Measurements from ENCODE around the gene NOL7. TPM values are rescaled to one million over a fixed set of nuclear protein-coding genes. Genes with fewer than 3 reads are reported as not detected.

NOL7 gene
- total and polyA plus RNA-seq, 2 of the 13 experiments (the other 11 are each of a cell fraction or from before 2014, with no cell fraction given): 37.8 to 186 TPM

DNA sequence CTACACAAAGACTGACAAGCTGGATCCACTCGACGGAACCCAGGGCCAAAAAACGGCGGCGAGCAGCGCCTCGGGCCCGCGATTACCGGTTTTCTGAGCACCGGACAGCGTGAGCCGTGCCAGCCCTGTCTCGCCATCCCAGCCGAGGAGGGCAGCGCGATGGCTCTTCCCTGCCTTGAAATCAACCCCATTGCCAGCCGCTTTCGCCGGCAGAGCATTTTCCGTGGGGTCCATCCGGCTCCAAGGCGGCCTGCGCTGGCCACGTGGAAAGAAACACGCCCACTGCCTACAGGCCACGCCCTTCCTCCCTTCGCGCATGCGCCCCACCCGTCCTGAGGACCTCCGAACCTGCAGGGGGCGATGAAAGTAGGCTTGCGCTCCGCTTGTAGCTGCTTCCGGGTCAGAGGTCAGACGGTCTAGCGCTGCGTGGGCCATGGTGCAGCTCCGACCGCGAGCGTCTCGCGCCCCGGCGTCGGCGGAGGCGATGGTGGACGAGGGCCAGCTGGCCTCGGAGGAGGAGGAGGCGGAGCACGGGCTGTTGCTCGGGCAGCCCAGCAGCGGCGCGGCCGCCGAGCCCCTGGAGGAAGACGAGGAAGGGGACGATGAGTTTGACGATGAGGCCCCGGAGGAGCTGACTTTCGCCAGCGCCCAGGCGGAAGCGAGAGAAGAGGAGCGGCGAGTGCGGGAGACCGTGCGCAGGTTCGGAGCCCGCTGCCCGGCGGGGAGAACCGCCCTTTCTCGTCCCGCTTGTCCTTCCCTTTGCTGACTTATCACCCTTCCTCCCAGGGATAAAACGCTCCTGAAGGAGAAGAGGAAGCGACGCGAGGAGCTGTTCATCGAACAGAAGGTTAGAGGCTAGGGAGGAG, at the start of gene NOL7 (continued):
- TF ChIP-seq, protein P1, sequence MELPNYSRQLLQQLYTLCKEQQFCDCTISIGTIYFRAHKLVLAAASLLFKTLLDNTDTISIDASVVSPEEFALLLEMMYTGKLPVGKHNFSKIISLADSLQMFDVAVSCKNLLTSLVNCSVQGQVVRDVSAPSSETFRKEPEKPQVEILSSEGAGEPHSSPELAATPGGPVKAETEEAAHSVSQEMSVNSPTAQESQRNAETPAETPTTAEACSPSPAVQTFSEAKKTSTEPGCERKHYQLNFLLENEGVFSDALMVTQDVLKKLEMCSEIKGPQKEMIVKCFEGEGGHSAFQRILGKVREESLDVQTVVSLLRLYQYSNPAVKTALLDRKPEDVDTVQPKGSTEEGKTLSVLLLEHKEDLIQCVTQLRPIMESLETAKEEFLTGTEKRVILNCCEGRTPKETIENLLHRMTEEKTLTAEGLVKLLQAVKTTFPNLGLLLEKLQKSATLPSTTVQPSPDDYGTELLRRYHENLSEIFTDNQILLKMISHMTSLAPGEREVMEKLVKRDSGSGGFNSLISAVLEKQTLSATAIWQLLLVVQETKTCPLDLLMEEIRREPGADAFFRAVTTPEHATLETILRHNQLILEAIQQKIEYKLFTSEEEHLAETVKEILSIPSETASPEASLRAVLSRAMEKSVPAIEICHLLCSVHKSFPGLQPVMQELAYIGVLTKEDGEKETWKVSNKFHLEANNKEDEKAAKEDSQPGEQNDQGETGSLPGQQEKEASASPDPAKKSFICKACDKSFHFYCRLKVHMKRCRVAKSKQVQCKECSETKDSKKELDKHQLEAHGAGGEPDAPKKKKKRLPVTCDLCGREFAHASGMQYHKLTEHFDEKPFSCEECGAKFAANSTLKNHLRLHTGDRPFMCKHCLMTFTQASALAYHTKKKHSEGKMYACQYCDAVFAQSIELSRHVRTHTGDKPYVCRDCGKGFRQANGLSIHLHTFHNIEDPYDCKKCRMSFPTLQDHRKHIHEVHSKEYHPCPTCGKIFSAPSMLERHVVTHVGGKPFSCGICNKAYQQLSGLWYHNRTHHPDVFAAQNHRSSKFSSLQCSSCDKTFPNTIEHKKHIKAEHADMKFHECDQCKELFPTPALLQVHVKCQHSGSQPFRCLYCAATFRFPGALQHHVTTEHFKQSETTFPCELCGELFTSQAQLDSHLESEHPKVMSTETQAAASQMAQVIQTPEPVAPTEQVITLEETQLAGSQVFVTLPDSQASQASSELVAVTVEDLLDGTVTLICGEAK (IDR thresholded peaks at IDR 0.05): peak; percentile 37; the same call in 1 of the 2 replicates
- TF ChIP-seq, protein P1 (CRISPR knock-in tag; IDR thresholded peaks at IDR 0.05): peak; percentile 93
- TF ChIP-seq TRIM24 (CRISPR knock-in tag; IDR thresholded peaks at IDR 0.05) (no peak), ISX (CRISPR knock-in tag; conservative IDR thresholded peaks at IDR 0.05) (no peak; the same call in 1 of the 2 replicates), PHB2 (IDR thresholded peaks at IDR 0.05; ENCODE audit: partially characterized antibody) (no peak), ZNF839 (CRISPR knock-in tag; IDR thresholded peaks at IDR 0.05; ENCODE audit: borderline replicate concordance) (peak; percentile 99), ZNF230 (CRISPR knock-in tag; IDR thresholded peaks at IDR 0.05) (peak; percentile 99), ARNT2 (CRISPR knock-in tag; IDR thresholded peaks at IDR 0.05; ENCODE audit: low read depth) (peak; percentile 96), SIN3A (IDR thresholded peaks at IDR 0.05; ENCODE audit: borderline replicate concordance, low read depth, low read length) (peak; percentile 98), MLLT10 (CRISPR knock-in tag; IDR thresholded peaks at IDR 0.05) (no peak), GPN1 (CRISPR knock-in tag; IDR thresholded peaks at IDR 0.05; ENCODE audit: borderline replicate concordance) (no peak; the same call in none of the 2 replicates), GLI4 (CRISPR knock-in tag; IDR thresholded peaks at IDR 0.05; ENCODE audit: borderline replicate concordance) (peak; percentile 94; the same call in 1 of the 2 replicates)
- TF ChIP-seq, protein P2, sequence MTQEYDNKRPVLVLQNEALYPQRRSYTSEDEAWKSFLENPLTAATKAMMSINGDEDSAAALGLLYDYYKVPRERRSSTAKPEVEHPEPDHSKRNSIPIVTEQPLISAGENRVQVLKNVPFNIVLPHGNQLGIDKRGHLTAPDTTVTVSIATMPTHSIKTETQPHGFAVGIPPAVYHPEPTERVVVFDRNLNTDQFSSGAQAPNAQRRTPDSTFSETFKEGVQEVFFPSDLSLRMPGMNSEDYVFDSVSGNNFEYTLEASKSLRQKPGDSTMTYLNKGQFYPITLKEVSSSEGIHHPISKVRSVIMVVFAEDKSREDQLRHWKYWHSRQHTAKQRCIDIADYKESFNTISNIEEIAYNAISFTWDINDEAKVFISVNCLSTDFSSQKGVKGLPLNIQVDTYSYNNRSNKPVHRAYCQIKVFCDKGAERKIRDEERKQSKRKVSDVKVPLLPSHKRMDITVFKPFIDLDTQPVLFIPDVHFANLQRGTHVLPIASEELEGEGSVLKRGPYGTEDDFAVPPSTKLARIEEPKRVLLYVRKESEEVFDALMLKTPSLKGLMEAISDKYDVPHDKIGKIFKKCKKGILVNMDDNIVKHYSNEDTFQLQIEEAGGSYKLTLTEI (CRISPR knock-in tag; conservative IDR thresholded peaks at IDR 0.05): no peak
- TF ChIP-seq, protein P3, sequence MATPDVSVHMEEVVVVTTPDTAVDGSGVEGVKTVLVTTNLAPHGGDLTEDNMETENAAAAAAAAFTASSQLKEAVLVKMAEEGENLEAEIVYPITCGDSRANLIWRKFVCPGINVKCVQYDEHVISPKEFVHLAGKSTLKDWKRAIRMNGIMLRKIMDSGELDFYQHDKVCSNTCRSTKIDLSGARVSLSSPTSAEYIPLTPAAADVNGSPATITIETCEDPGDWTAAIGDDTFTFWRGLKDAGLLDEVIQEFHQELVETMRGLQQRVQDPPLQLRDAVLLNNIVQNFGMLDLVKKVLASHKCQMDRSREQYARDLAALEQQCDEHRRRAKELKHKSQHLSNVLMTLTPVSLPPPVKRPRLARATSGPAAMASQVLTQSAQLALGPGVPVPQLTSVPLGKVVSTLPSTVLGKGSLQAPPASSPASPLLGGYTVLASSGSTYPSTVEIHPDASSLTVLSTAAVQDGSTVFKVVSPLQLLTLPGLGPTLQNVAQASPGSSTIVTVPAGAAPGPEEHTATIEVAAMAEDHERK (CRISPR knock-in tag; IDR thresholded peaks at IDR 0.05; ENCODE audit: low read depth): peak; percentile 84
